HAP-1 (cell line): ENCODE measurements around the gene TRAPPC14.

Source experiments
- DNase-seq, 2 experiments: peaks; one replicate each; pipeline ENCODE4 v3.0.0-alpha.2; 2016 to 2020; ENCODE audit warnings: low spot score in 2 of 2
- H3K27me3 ChIP-seq: fragments of 250-450 bp; sonication (Bioruptor Pico); 2 replicates; pipeline ENCODE4 v1.5.1; 2020; ENCODE audit warnings: low read depth, mild to moderate bottlenecking, moderate library complexity
- H3K36me3 ChIP-seq: fragments of 250-450 bp; sonication (Bioruptor Pico); replicated peaks from 2 replicates; pipeline ENCODE4 v1.5.1; 2020; ENCODE audit warnings: mild to moderate bottlenecking
- H3K4me1 ChIP-seq: fragments of 250-450 bp; sonication (Bioruptor Pico); 2 replicates; pipeline ENCODE4 v1.5.1; 2020; ENCODE audit warnings: mild to moderate bottlenecking
- H3K4me3 ChIP-seq: fragments of 250-450 bp; sonication (Bioruptor Pico); 2 replicates; pipeline ENCODE4 v1.5.1; 2020; ENCODE audit warnings: mild to moderate bottlenecking, moderate library complexity
- H3K9me3 ChIP-seq: fragments of 250-450 bp; sonication (Bioruptor Pico); 2 replicates; pipeline ENCODE4 v1.5.1; 2020; ENCODE audit warnings: mild to moderate bottlenecking, moderate library complexity
- in situ Hi-C: fragments of 300-500 bp; cut with MboI; formaldehyde crosslinking; loops from 3 replicates; pipeline ENCODE4 v1.14.3; 2020; ENCODE audit warnings: low sequenced_read_pairs, inconsistent platforms, mixed read lengths

Gene TRAPPC14

GRCh38 chr7:100119970-100120732 lies 38.4 kb downstream of the TRAPPC14 start:
- peaks cover 5% of the 10 kb centered on the region; the same call in 1 of the 2 replicates for H3K36me3 ChIP-seq
- peak; percentile 56 to 81 for DNase-seq
- H3K9me3 ChIP-seq = no peaks in the 10 kb centered on the region
- no peaks in the 10 kb centered on the region for H3K27me3 ChIP-seq
- H3K4me1 ChIP-seq = peaks cover 8% of the 10 kb centered on the region
- peak overlapping the region; percentile 84 for H3K4me3 ChIP-seq
- in situ Hi-C loops = no loop called here

GRCh38 chr7:100119072-100119969 lies 39.2 kb downstream of the TRAPPC14 start, which contains the start of the genes CNPY4 and TAF6:
TSS of gene CNPY4 (plus strand) at chr7:100119634. CDS start at chr7:100119745, 111 bp downstream.
TSS of gene TAF6 (minus strand) at chr7:100119358. CDS start at chr7:100114209, 5,149 bp downstream.
- in situ Hi-C loops = no loop called here

DNA sequence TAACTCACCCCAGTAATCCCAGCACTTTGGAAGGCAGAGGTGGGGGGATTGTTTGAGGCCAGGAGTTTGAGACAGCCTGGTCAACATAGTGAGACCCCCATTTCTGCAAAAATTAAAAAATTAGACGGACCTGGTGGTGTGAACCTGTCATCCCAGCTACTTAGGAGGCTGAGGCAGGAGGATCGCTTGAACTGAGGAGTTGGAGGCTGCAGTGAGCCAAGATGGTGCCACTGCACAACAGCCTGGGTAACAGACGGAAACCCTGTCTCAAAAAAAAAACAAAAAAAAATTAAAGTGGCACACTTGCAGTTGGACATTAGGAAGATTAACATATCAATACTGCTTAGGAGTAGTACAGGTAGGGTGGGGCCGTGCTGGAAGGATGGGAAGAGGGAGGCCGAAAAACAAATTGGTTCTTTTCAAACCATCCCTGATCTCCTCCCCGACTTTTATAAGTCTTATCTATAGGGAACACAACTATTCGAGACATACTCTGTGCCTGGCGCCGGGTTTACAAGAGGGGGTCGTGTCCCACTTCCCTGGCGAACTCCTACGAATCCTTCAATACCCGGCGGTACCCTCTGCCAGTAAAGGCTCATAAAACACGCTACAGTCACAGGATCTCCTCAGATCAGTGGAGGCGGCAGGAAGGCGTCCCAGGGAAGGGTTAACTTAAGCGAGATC lies 40.0 kb downstream of the TRAPPC14 start:
- no peaks in the 10 kb centered on the region for H3K27me3 ChIP-seq
- peaks cover 9% of the 10 kb centered on the region for H3K36me3 ChIP-seq
- peak in 1 of 2 experiments; percentile 25 for DNase-seq
- peaks cover 8% of the 10 kb centered on the region for H3K4me1 ChIP-seq
- in situ Hi-C loops = no loop called here
- H3K4me3 ChIP-seq = peak overlapping the region; percentile 84
- H3K9me3 ChIP-seq = no peaks in the 10 kb centered on the region

More at GRCh38 chr7:100119072-100119969, 39.2 kb downstream of the TRAPPC14 start, which contains the start of the genes CNPY4 and TAF6:
- Histone ChIP-seq H3K27me3 (no peaks in the 10 kb centered on the region), H3K36me3 (peaks cover 5% of the 10 kb centered on the region; the same call in 1 of the 2 replicates), H3K4me3 (peak within 1 kb of the TSS; percentile 84), H3K4me1 (peaks cover 8% of the 10 kb centered on the region), H3K9me3 (no peaks in the 10 kb centered on the region)
- DNase-seq = peak; percentile 94 to 97

DNA sequence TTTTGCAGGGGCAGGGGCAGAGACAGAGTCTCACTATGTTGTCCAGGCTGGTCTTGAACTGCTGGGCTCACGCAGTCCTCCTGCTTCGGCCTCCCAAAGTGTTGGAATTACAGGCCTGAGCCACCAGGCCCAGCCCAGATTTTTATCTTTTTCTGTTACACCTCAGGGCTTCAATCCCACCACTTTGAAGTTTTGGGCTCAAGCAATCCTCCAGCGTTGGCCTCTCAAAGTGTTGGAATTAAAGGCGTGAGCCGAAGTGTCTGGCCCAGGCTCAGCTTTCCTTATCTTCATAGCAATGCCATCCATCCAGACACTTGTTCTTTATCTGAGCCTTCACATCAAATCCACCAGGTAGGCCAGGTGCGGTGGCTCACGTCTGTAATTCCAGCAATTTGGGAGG lies 43.5 kb downstream of the TRAPPC14 start:
- Histone ChIP-seq H3K4me1 (peaks cover under 1% of the 10 kb centered on the region; the same call in 1 of the 2 replicates), H3K9me3 (no peaks in the 10 kb centered on the region), H3K27me3 (no peaks in the 10 kb centered on the region), H3K36me3 (peaks cover 37% of the 10 kb centered on the region), H3K4me3 (no peak overlapping the region)
- no peak for DNase-seq
- in situ Hi-C loops = no loop called here

GRCh38 chr7:100111914-100112313 lies 46.6 kb downstream of the TRAPPC14 start:
- Histone ChIP-seq H3K4me3 (no peak overlapping the region), H3K4me1 (no peaks in the 10 kb centered on the region), H3K27me3 (no peaks in the 10 kb centered on the region), H3K36me3 (peaks cover 56% of the 10 kb centered on the region), H3K9me3 (no peaks in the 10 kb centered on the region)
- in situ Hi-C loops = no loop called here
- DNase-seq = no peak

GRCh38 chr7:100111156-100111555 lies 47.4 kb downstream of the TRAPPC14 start:
- Histone ChIP-seq H3K4me1 (no peaks in the 10 kb centered on the region), H3K27me3 (no peaks in the 10 kb centered on the region), H3K36me3 (peaks cover 59% of the 10 kb centered on the region), H3K9me3 (no peaks in the 10 kb centered on the region), H3K4me3 (no peak overlapping the region)
- in situ Hi-C loops = no loop called here
- no peak for DNase-seq

DNA sequence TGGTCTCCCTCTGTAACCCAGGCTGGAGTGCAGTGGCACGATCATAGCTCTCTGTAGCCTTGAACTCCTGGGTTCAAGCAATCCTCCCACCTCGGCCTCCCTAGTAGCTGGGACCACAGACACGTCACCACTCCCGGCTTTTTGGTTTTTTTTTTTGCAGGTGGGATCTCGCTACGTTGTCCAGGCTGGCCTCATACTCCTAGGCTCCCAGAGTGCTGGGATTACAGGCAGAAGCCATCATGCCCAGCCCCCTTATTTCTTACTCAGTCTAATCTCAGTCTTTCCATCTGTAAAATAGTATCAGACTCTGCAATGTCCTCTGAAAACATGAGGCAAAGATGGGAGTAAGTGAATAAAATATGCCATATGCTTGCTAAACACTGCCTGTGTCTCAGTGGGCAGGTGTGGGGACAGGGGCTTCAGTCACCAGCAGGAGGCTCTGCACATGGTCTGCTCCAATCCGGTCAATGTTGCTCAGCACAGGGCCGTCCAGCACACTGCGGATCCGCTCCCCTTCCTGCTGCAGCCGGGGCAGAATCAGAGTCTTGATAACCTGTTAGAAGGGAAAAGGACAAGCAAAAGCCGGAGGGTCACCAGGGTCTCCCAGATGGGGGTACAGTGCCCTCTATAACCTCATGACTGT lies 48.9 kb downstream of the TRAPPC14 start:
- no peaks in the 10 kb centered on the region for H3K9me3 ChIP-seq
- H3K4me3 ChIP-seq = no peak overlapping the region
- no peaks in the 10 kb centered on the region for H3K4me1 ChIP-seq
- in situ Hi-C loops = no loop called here
- peaks cover 66% of the 10 kb centered on the region for H3K36me3 ChIP-seq
- DNase-seq = no peak
- H3K27me3 ChIP-seq = no peaks in the 10 kb centered on the region

- H3K36me3 ChIP-seq = peaks cover 59% of the 10 kb centered on the region
- in situ Hi-C loops = no loop called here
These were observed 50.6 kb downstream of the TRAPPC14 start for GRCh38 chr7:100107890-100108289.

DNA sequence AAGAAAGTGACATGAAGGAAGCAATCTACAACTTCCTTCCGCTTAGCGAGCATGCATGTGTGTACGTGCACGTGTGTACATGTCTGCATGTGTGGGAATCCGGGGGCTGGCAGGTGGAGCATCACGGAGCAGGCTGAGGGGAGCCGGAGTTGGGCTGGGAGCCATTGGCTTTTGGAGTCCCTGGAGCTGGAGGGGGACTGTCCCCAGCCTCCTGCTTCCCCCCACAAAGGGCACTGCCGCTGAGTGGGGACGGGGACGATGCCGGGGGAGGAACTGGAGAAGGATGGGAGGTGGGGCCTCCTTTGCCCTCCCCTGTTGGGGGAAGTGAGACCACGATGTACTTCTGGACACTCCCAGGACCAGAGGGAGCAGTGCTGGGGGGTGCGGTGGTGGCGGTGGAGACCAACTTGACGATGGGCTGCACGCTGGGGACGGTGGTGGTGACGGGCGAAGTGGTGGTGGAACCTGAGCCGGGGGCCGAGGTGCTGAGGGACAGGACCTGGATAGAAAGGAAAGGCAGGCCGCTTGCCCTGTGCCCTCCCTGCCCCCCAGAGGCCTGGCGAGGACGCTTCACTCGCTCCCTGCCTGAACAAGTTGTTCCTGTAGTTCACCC lies 51.3 kb downstream of the TRAPPC14 start:
- DNase-seq = no peak
- in situ Hi-C loops = no loop called here
- H3K9me3 ChIP-seq = no peaks in the 10 kb centered on the region
- H3K4me3 ChIP-seq = no peak overlapping the region
- no peaks in the 10 kb centered on the region for H3K4me1 ChIP-seq
- no peaks in the 10 kb centered on the region for H3K27me3 ChIP-seq
- peaks cover 52% of the 10 kb centered on the region for H3K36me3 ChIP-seq

More at GRCh38 chr7:100107890-100108289, 50.6 kb downstream of the TRAPPC14 start:
- H3K9me3 ChIP-seq = no peaks in the 10 kb centered on the region
- no peaks in the 10 kb centered on the region for H3K4me1 ChIP-seq
- no peaks in the 10 kb centered on the region for H3K27me3 ChIP-seq
- H3K4me3 ChIP-seq = no peak overlapping the region
- DNase-seq = no peak

GRCh38 chr7:100106633-100107032 lies 51.9 kb downstream of the TRAPPC14 start:
- DNase-seq = no peak
- Histone ChIP-seq H3K4me1 (no peaks in the 10 kb centered on the region), H3K4me3 (no peak overlapping the region), H3K9me3 (no peaks in the 10 kb centered on the region), H3K36me3 (peaks cover 48% of the 10 kb centered on the region), H3K27me3 (no peaks in the 10 kb centered on the region)
- in situ Hi-C loops = no loop called here

DNA sequence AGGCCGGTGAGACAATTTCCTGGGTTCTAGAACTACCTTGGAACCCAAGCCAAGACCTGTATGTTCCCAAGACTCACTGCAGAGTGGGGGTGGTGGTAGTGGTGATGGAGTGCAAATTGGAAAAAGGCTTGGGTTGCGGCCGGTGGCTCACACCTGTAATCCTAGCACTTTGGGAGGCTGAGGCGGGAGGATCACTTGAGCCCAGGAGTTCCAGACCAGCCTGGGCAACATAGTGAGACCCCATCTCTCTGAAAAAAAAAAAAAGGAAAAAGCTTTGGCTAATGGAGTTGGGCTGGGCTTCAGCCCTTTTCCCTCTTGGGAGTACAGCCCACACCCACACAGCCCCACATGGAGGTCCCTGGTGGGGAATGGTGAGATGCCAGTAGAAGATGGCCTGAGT lies 53.0 kb downstream of the TRAPPC14 start:
- Histone ChIP-seq H3K4me3 (no peak overlapping the region), H3K36me3 (peaks cover 43% of the 10 kb centered on the region), H3K9me3 (no peaks in the 10 kb centered on the region), H3K27me3 (no peaks in the 10 kb centered on the region), H3K4me1 (no peaks in the 10 kb centered on the region)
- in situ Hi-C loops = no loop called here
- no peak for DNase-seq
